SK-N-SH (cell line): Measurements from ENCODE around the gene TTC22. TPM values are rescaled to one million over a fixed set of nuclear protein-coding genes. Genes with fewer than 3 reads are reported as not detected.

ENCODE experiments used
- CTCF ChIA-PET: fragments of 300-600, 350-600 bp; formaldehyde crosslinking; extraction: SDS; loops from one replicate; lab custom pipeline; 2021; lab: Yijun Ruan, JAX
- POLR2A ChIA-PET: fragments of 350-600 bp; sonication (Branson Sonifier 250); formaldehyde crosslinking; extraction: SDS; loops from one replicate; lab custom pipeline; 2020; ENCODE audit warnings: antibody characterized with exemption, inconsistent platforms; lab: Yijun Ruan, JAX
- DNase-seq: peaks from one replicate; pipeline ENCODE4 v3.0.0; 2012
- H2AFZ ChIP-seq: fragments of 200-600 bp; sonication (generic); 2 replicates; pipeline ENCODE4 v1.8.1; 2016; ENCODE audit warnings: antibody characterized with exemption, mild to moderate bottlenecking, low read depth
- H3F3A ChIP-seq: fragments of 200-600 bp; sonication (generic); replicated peaks from 2 replicates; pipeline ENCODE3; 2016; ENCODE audit warnings: antibody characterized with exemption, mild to moderate bottlenecking; ENCODE audit not compliant: insufficient read depth
- H3K27ac ChIP-seq, 2 experiments: fragments of 200-500 bp in 1 of 2; fragments of 200-600 bp in 1 of 2; sonication (Bioruptor generic) in 1 of 2; sonication (generic), shearing (Covaris generic) in 1 of 2; 2 replicates each; pipeline versions ENCODE4 v1.5.1 to v1.6.1; 2014 to 2016; ENCODE audit warnings: low read depth in 2 of 2, inconsistent platforms in 1 of 2, low read length in 1 of 2, mild to moderate bottlenecking in 1 of 2, mixed read lengths in 1 of 2
- H3K27me3 ChIP-seq: fragments of 200-600 bp; sonication (generic), shearing (Covaris generic); 2 replicates; pipeline ENCODE4 v1.6.1; 2016; ENCODE audit warnings: mixed run types; ENCODE audit not compliant: insufficient read depth
- H3K36me3 ChIP-seq, 2 experiments: fragments of 200-500 bp in 1 of 2; fragments of 200-600 bp in 1 of 2; sonication (Bioruptor generic) in 1 of 2; sonication (generic) in 1 of 2; replicated peaks in 1 of 2; 2 replicates each; pipeline versions ENCODE3 to v1.5.1; 2014 to 2016; ENCODE audit warnings: low read length in 1 of 2, mild to moderate bottlenecking in 1 of 2; ENCODE audit not compliant: insufficient read depth in 2 of 2, control insufficient read depth in 1 of 2
- H3K4me1 ChIP-seq, 2 experiments: fragments of 200-500 bp in 1 of 2; fragments of 200-600 bp in 1 of 2; sonication (Bioruptor generic) in 1 of 2; sonication (generic), shearing (Covaris generic) in 1 of 2; 2 replicates each; pipeline versions ENCODE4 v1.5.1 to v1.6.1; 2014 to 2016; ENCODE audit warnings: low read depth in 1 of 2, low read length in 1 of 2, mixed run types in 1 of 2; ENCODE audit not compliant: insufficient read depth in 2 of 2, control insufficient read depth in 1 of 2
- H3K4me2 ChIP-seq: fragments of 200-600 bp; sonication (generic), shearing (Covaris generic); 2 replicates; pipeline ENCODE4 v1.6.1; 2017; ENCODE audit warnings: mixed run types
- H3K4me3 ChIP-seq, 2 experiments: fragments of 200-500 bp in 1 of 2; fragments of 200-600 bp in 1 of 2; sonication (Bioruptor generic) in 1 of 2; sonication (generic), shearing (Covaris generic) in 1 of 2; 2 replicates each; pipeline versions ENCODE4 v1.5.1 to v1.8.1; 2014 to 2016; ENCODE audit warnings: low read depth in 2 of 2, inconsistent platforms in 1 of 2, low read length in 1 of 2, mild to moderate bottlenecking in 1 of 2, mixed read lengths in 1 of 2, moderate library complexity in 1 of 2
- H3K79me2 ChIP-seq: fragments of 200-600 bp; sonication (generic); 2 replicates; pipeline ENCODE4 v1.8.1; 2017; ENCODE audit warnings: mild to moderate bottlenecking; ENCODE audit not compliant: insufficient read depth
- H3K9ac ChIP-seq: fragments of 200-600 bp; sonication (generic); 2 replicates; pipeline ENCODE4 v1.6.1; 2017; ENCODE audit warnings: mixed run types
- H3K9me2 ChIP-seq: fragments of 200-600 bp; sonication (generic); 2 replicates; pipeline ENCODE4 v1.6.1; 2017; ENCODE audit warnings: mixed run types
- H3K9me3 ChIP-seq: fragments of 200-600 bp; sonication (generic); 2 replicates; pipeline ENCODE4 v1.6.1; 2017; ENCODE audit warnings: mixed run types, mild to moderate bottlenecking, moderate library complexity
- H4K20me1 ChIP-seq: fragments of 200-600 bp; sonication (generic); 2 replicates; pipeline ENCODE4 v1.6.1; 2017; ENCODE audit warnings: mild to moderate bottlenecking, mixed run types; ENCODE audit not compliant: insufficient read depth
- ELF1 ChIP-seq: IDR thresholded peaks from 2 replicates; pipeline ENCODE4 v1.4.0; 2012
- EZH2phosphoT487 ChIP-seq: fragments of 200-600 bp; sonication (generic); IDR thresholded peaks from 2 replicates; pipeline ENCODE4 v1.6.1; 2017; ENCODE audit warnings: low read depth, mixed run types, mild to moderate bottlenecking, antibody characterized with exemption, moderate library complexity, borderline replicate concordance
- FOSL2 ChIP-seq: IDR thresholded peaks from 2 replicates; pipeline ENCODE4 v1.4.0; 2012; ENCODE audit warnings: low read depth, mild to moderate bottlenecking, moderate library complexity, borderline replicate concordance
- GABPA ChIP-seq: IDR thresholded peaks from 2 replicates; pipeline ENCODE4 v1.4.0; 2012; ENCODE audit warnings: low read depth, mild to moderate bottlenecking
- IRF3 ChIP-seq: fragments of 150-350 bp; IDR thresholded peaks from 2 replicates; pipeline ENCODE4 v1.6.1; 2016; ENCODE audit warnings: mild to moderate bottlenecking, low read depth, low read length
- JUND ChIP-seq: IDR thresholded peaks from 2 replicates; pipeline ENCODE4 v1.4.0; 2012
- MAX ChIP-seq: IDR thresholded peaks from 2 replicates; pipeline ENCODE4 v1.4.0; 2012; ENCODE audit warnings: low read depth
- MXI1 ChIP-seq: IDR thresholded peaks from 2 replicates; pipeline ENCODE4 v1.6.1; 2012; ENCODE audit warnings: mild to moderate bottlenecking, low read depth, low read length, improper control_type of control experiment
- RAD21 ChIP-seq: IDR thresholded peaks from 2 replicates; pipeline ENCODE4 v1.6.1; 2012; ENCODE audit warnings: mild to moderate bottlenecking, low read length
- RCOR1 ChIP-seq: fragments of 150-350 bp; IDR thresholded peaks from 2 replicates; pipeline ENCODE4 v1.6.1; 2017; ENCODE audit warnings: antibody characterized with exemption, low read length
- REST ChIP-seq: IDR thresholded peaks from 2 replicates; pipeline ENCODE4 v1.6.1; 2012; ENCODE audit warnings: mild to moderate bottlenecking, low read depth, low read length, moderate library complexity
- RXRA ChIP-seq: IDR thresholded peaks from 2 replicates; pipeline ENCODE4 v1.4.0; 2012; ENCODE audit warnings: low read depth, mild to moderate bottlenecking, borderline replicate concordance
- SIN3A ChIP-seq: IDR thresholded peaks from 2 replicates; pipeline ENCODE4 v1.6.1; 2012; ENCODE audit warnings: low read depth, mild to moderate bottlenecking, low read length, moderate library complexity, borderline replicate concordance
- TCF12 ChIP-seq: IDR thresholded peaks from 2 replicates; pipeline ENCODE4 v1.4.0; 2012
- TEAD4 ChIP-seq: IDR thresholded peaks from 2 replicates; pipeline ENCODE4 v1.4.0; 2012; ENCODE audit warnings: mild to moderate bottlenecking, borderline replicate concordance; ENCODE audit not compliant: insufficient read depth
- USF2 ChIP-seq: fragments of 150-350 bp; IDR thresholded peaks from 2 replicates; pipeline ENCODE4 v1.6.1; 2017; ENCODE audit warnings: antibody characterized with exemption, low read length, low read depth, borderline replicate concordance
- ZBTB33 ChIP-seq: IDR thresholded peaks from 2 replicates; pipeline ENCODE4 v1.4.0; 2012; ENCODE audit warnings: low read depth, borderline replicate concordance
- WGBS: methylation state at CpG from one replicate; pipeline ENCODE4 v1.1.6; 2017; ENCODE audit warnings: low lambda C conversion rate; 5-methylcytosine and 5-hydroxymethylcytosine counted together
- polyA plus RNA-seq, 3 experiments: library from polyadenylated mRNA; depleted of rRNA; stranded (reverse); fragments of >200 nt; gene quantifications; 2 replicates each; pipeline ENCODE4 v1.2.3, GENCODE V29; 2012

TTC22 gene
- polyA plus RNA-seq, 1 of the 3 experiments (the other 2 are of a cell fraction) = not detected

- WGBS = 88% methylated on average over 13 of the region's 35 CpGs
- H3K27ac ChIP-seq = no peak overlapping the region
- no peak for TF ChIP-seq EZH2phosphoT487
- no peak for TF ChIP-seq JUND
- TF ChIP-seq ZBTB33 = no peak
- H3K9me2 ChIP-seq = no peaks in the 10 kb centered on the region
- ChIA-PET CTCF (interaction anchor here (0.7 to 2.6 kb wide), 3 partner anchors 14 to 311 kb away, joined by 3 to 13 read pairs (median 5); no protein-coding TSS in a partner anchor), POLR2A (no interaction called here)
- no peak for DNase-seq
- H3K9ac ChIP-seq = no peak overlapping the region
- H4K20me1 ChIP-seq = no peaks in the 10 kb centered on the region
- H3K4me2 ChIP-seq = no peak overlapping the region
- H3K27me3 ChIP-seq = no peaks in the 10 kb centered on the region
- peaks cover 0 to 2% of the 10 kb centered on the region in 2 experiments; a peak in 1 of 4 replicates for H3K4me1 ChIP-seq
- no peaks in the 10 kb centered on the region for H3K79me2 ChIP-seq
- no peak overlapping the region for H2AFZ ChIP-seq
- no peaks in the 10 kb centered on the region for H3F3A ChIP-seq
- no peaks in the 10 kb centered on the region for H3K36me3 ChIP-seq
- no peaks in the 10 kb centered on the region for H3K9me3 ChIP-seq
- H3K4me3 ChIP-seq = no peak overlapping the region
These were observed 4.9 kb upstream of the TTC22 start for GRCh38 chr1:54805981-54806381.

GRCh38 chr1:54805466-54805865 lies 4.3 kb upstream of the TTC22 start:
- Histone ChIP-seq H3K27ac (no peak overlapping the region), H3F3A (no peaks in the 10 kb centered on the region), H3K4me3 (no peak overlapping the region), H3K27me3 (no peaks in the 10 kb centered on the region), H3K9ac (no peak overlapping the region), H4K20me1 (no peaks in the 10 kb centered on the region), H2AFZ (no peak overlapping the region), H3K4me1 (peaks cover 0 to 2% of the 10 kb centered on the region in 2 experiments; a peak in 1 of 4 replicates), H3K36me3 (no peaks in the 10 kb centered on the region), H3K9me2 (no peaks in the 10 kb centered on the region), H3K9me3 (no peaks in the 10 kb centered on the region), H3K79me2 (no peaks in the 10 kb centered on the region), H3K4me2 (no peak overlapping the region)
- POLR2A ChIA-PET = no interaction called here
- CTCF ChIA-PET = interaction anchor here (0.7 to 2.6 kb wide), 3 partner anchors 13 to 310 kb away, joined by 3 to 13 read pairs (median 5); no protein-coding TSS in a partner anchor
- DNase-seq = no peak
- WGBS = 71% methylated on average over 2 of the region's 3 CpGs
- TF ChIP-seq MXI1 (no peak), TEAD4 (no peak), IRF3 (no peak), TCF12 (no peak), RAD21 (no peak), MAX (no peak), FOSL2 (no peak), RXRA (no peak), ELF1 (no peak), GABPA (no peak), REST (no peak), USF2 (no peak), JUND (no peak), RCOR1 (no peak), SIN3A (no peak), EZH2phosphoT487 (no peak)
